GM19467 (cell line): ENCODE data around the gene RMC1.
"Not testable (repeated sequence)": the region's sequence is repeated elsewhere in the genome, so short reads cannot be mapped to it uniquely, and the experiment has no call there.

Source experiments
- ATAC-seq: cut with Tn5 transposase; IDR thresholded peaks from one replicate; pipeline ENCODE4 v1.9.1; 2021; ENCODE audit warnings: mild to moderate bottlenecking, moderate library complexity; ENCODE audit not compliant: unreplicated experiment

Gene RMC1

DNA sequence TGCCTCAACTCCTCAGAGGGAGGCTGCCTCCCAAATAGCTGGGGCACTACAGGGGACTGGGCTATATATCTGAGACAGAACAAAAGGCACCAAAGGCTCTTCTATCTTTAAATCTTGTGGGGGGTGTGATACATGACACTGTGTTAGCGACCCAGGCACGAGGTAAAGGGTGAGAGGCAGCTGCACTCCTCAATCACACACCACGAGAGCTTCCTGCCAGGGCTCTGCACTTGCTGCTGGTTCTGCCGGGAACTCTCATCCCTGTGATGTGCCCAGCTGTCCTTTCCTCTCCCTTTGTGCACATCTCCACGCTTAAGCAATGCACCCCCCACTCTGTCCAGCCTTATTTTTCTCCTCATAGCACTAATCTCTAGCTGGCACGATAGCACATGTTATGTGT is 50.6 kb downstream of the RMC1 start:
- ATAC-seq = no peak

DNA sequence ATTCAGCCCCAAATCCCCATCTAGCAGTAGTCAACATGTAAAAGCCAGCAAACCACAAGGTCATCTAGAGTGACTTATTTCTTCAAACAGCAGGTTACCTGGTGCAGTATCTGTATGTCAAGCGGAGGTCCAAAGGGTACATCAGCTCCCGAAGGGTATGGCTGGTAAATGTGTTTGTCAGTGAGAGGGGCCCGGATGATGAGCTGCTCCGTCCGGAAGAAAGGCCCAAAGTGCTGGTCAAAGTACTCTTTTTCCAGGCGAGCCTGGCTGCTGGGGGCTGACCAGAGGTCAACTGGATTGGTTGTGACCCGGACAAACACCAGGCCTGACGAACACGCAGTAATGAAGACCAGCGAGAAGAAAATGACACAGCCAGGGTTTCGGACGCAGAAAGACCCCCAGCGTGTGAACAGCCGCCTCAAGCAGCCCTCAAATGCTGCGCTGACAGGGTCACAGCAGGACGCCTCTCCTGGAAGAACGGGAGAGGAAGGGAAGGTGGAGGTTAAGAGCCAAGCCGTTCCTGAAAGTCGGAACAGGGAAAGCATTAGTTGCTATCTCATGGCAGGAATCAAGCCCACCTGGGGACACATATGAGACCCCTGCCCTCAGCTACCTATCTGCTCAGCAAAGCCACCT is 53.0 kb downstream of the RMC1 start:
- no peak for ATAC-seq

- ATAC-seq = not testable (repeated sequence)
Measured at GRCh38 chr18:23557511-23557910, 54.2 kb downstream of the RMC1 start.

- no peak for ATAC-seq
Measured at GRCh38 chr18:23560186-23560585, 56.9 kb downstream of the RMC1 start.

- ATAC-seq = no peak
Measured at GRCh38 chr18:23563377-23564043, 60.2 kb downstream of the RMC1 start.

DNA sequence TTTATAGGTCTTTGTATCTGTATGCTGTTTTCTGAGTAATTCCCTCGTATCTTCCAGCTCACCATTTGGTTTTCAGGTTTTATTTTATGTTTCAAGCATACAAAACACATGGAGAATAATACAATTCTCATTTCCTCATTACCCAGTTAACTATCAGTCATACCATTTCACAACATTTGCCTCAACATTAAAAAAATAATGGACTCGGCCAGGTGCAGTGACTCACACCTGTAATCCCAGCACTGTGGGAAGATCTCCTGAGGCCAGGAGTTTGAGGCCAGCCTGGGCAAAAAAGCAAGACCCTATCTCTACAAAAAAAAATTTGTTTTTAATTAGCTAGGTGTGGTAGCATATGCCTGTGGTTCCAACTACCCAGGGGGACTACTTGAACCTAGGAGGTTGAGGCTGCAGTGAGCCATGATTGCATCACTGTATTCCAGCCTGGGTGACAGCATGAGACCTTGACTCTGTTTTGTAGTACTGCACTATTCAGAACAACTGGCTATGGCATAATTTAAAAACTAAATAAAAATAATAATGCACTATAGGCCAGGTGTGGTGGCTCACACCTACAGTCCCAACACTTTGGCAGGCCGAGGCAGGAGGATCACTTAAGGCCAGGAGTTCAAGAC is 62.7 kb downstream of the RMC1 start:
- ATAC-seq = no peak

GRCh38 chr18:23567671-23568070 is 64.4 kb downstream of the RMC1 start:
- no peak for ATAC-seq

- ATAC-seq = no peak
Measured at GRCh38 chr18:23568281-23569138, 65.2 kb downstream of the RMC1 start.

DNA sequence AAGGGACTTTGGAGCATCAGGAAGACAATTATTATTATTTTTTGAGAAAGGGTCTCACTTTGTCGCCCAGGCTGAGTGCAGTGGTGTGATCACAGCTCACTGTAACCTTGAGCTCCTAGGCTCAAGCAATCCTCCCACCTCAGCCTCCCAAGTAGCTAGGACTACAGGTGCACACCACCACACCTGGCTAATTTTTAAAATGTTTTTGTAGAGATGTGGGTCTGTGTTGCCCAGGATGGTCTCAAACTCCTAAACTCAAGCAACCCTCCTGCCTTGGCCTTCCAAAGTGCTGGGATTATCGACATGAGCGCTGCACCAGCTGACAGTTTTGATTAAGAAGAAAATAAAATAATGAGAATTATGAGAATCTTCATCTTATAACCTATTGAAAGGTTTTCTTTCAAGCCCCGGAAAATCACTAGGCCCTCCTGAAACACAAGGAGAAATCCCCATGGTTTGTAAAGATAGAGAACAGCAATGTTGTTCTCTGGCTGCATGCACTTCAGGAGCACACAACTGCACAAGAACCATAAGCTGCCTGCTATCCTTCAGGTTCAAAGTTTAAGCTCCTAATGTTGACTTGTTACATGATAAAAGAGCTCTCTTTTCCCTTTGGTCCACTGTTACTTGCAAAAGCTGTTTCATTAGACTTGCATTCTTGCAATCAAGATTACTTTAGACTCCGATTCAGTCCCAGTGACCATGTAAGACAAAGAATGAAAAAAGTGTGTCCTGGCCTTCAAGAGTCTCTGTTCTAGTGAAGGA is 66.2 kb downstream of the RMC1 start:
- ATAC-seq = no peak

DNA sequence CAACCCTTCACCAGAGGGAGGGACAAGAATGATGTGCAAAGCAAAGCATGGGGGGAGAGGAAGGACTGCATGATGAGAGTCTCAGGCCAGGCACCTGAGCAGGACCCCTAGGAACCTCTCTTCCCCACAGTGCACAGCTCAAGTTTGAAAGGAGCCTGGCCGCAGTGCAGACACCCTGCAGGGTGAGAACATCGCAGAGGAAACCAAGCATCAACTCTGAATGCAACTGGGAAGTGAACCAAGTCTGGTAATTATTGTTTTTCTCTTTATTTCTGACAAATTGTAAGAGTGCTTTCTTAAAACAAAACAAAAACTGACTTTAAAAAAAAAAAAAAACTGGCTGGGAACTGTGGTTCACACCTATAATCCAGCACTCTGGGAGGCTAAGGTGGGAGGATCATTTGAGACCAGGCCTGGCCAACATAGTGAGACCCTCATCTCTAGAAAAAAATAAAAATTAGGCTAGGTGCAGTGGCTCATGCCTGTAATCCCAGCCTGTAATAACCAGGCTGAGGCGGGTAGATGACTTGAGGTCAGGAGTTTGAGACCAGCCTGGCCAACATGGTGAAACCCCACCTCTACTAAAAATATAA is 67.7 kb downstream of the RMC1 start:
- no peak for ATAC-seq

- ATAC-seq = no peak
Measured at GRCh38 chr18:23572012-23572411, 68.7 kb downstream of the RMC1 start.

GRCh38 chr18:23572570-23572969 is 69.3 kb downstream of the RMC1 start:
- ATAC-seq = no peak

DNA sequence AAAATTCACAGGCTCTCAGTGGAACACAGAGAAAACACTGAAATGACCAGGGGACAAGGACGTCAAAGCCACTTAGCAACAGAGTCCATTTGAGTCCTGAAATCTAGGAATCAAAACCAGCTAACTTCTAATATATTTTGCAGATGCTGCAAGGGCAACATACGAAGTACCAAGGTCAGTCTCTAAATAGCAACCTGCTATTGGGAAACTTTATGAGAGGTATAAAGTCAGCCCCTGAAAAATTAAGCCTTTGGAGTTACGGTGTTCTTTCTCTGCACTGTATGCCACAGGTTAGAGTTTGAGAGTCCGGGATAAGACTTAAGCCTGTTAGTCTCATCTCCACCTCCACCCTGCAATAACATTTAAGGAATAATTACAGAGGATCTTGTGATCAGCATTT is 69.7 kb downstream of the RMC1 start:
- ATAC-seq = no peak

- no peak for ATAC-seq
Measured at GRCh38 chr18:23573626-23574431, 70.5 kb downstream of the RMC1 start.

DNA sequence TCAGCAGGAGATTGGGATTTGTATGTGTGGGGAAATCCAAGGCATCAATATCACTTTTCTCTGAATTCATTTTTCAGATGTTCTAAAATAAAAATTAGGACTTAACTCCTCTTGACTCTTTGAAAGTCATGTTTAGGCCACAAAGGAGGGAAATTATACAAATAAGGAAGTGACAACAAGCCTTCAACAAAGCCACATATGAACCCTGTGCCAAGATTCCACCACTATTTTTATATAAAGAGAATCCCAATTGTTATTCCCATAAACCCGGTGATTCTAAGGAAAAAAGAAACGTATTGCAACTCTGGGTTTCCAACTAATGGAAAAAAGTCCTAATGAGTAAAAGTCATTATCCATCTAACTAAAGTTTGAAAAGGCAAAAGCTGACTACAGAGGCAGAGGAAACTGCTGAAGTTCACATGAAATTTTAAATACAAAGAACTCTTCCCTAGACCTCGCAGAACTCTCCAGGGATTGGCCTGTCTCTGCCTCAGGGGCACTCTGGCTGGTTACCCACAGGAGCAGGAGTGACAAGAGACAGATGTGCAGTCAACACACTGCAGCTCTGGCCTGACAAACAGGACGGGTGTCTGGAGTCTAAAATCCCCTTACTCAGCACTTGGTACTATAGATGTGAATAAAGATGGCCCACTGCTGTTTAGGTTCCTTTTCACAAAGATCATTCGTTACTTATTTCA is 71.4 kb downstream of the RMC1 start:
- ATAC-seq = no peak

DNA sequence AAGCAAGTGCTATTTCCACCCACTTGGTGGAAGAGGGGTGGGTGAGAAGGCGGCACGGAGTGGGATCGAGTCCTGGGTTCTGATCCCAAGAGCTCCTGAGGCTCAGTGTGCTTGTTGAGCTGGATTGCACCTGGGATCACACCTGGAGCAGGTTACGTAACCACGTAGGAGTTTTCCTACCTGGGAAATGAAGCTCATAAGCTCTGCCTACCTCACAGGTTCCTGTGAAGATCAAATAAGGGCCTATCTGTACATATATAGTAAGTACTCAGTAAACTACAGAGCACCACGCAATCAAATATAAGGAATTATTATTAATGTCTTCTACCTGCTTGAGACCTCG is 72.0 kb downstream of the RMC1 start:
- no peak for ATAC-seq

GRCh38 chr18:23577521-23577920 is 74.2 kb downstream of the RMC1 start:
- not testable (repeated sequence) for ATAC-seq

- ATAC-seq = no peak
Measured at GRCh38 chr18:23578067-23578701, 74.9 kb downstream of the RMC1 start.
